Peyer's patch (tissue), 4 donors: ENCODE measurements around the gene RNF5.
A peak's percentile ranks its signal among the peaks of the same experiment; 100 is the strongest.

Experiments
- POLR2A ChIP-seq, 2 donors: fragments of 450-650 bp; IDR thresholded peaks; one replicate each; pipeline ENCODE4 v1.5.1; 2017; ENCODE audit warnings: antibody characterized with exemption in 2 of 2, mild to moderate bottlenecking in 2 of 2, moderate library complexity in 2 of 2
- TF ChIP-seq, protein P1 (sequence below), 6 experiments: fragments of 450-650 bp in 4 of 6; fragments of 200-600 bp in 2 of 6; sonication (generic) in 1 of 6; IDR thresholded peaks; one replicate each; pipeline ENCODE4 v1.5.1; 2017 to 2019; ENCODE audit warnings: antibody characterized with exemption in 6 of 6, mild to moderate bottlenecking in 3 of 6, moderate library complexity in 1 of 6

- peak in 1 of 2 donors; percentile 27 for TF ChIP-seq POLR2A (IDR thresholded peaks at IDR 0.05)
- TF ChIP-seq, protein P1, sequence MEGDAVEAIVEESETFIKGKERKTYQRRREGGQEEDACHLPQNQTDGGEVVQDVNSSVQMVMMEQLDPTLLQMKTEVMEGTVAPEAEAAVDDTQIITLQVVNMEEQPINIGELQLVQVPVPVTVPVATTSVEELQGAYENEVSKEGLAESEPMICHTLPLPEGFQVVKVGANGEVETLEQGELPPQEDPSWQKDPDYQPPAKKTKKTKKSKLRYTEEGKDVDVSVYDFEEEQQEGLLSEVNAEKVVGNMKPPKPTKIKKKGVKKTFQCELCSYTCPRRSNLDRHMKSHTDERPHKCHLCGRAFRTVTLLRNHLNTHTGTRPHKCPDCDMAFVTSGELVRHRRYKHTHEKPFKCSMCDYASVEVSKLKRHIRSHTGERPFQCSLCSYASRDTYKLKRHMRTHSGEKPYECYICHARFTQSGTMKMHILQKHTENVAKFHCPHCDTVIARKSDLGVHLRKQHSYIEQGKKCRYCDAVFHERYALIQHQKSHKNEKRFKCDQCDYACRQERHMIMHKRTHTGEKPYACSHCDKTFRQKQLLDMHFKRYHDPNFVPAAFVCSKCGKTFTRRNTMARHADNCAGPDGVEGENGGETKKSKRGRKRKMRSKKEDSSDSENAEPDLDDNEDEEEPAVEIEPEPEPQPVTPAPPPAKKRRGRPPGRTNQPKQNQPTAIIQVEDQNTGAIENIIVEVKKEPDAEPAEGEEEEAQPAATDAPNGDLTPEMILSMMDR (IDR thresholded peaks at IDR 0.05), result no peak
These were observed 14.4 kb downstream of the RNF5 start, which contains the start of gene GPSM3 for GRCh38 chr6:32192608-32193039.
